IMR-90 (cell line): ENCODE measurements around the gene ME3. TPM values are rescaled to one million over a fixed set of nuclear protein-coding genes. Genes with fewer than 3 reads are reported as not detected.
A peak's percentile ranks its signal among the peaks of the same experiment; 100 is the strongest.

Experiments used
- ATAC-seq: fragments of 200-7000 bp; cut with Tn5 transposase; 2 replicates; pipeline ENCODE4 v1.9.1; 2020; ENCODE audit warnings: low read depth, mild to moderate bottlenecking, moderate library complexity
- BruUV-seq: library from RNA; stranded (reverse); fragments of 400-500 nt; replicated peaks from 2 replicates; lab custom pipeline; 2021; lab: Mats Ljungman, UMichigan
- CTCF ChIA-PET: fragments of 300-600 bp; formaldehyde crosslinking; extraction: SDS; loops from one replicate; lab custom pipeline; 2021; ENCODE audit warnings: antibody characterized with exemption; lab: Yijun Ruan, JAX
- POLR2A ChIA-PET: fragments of 300-600 bp; sonication (Branson Sonifier 250); formaldehyde crosslinking; loops from one replicate; lab custom pipeline; 2022; ENCODE audit warnings: antibody characterized with exemption; ENCODE audit not compliant: unreplicated experiment; lab: Charles Lee
- DNase-seq: peaks from one replicate; pipeline ENCODE4 v3.0.0; 2013
- H2AFZ ChIP-seq: replicated peaks from 2 replicates; pipeline ENCODE3; 2013; ENCODE audit warnings: low read length, mild to moderate bottlenecking; ENCODE audit not compliant: poor library complexity
- H2AK5ac ChIP-seq: 2 replicates; pipeline ENCODE4 v1.6.1; 2013; ENCODE audit warnings: low read depth, low read length, inconsistent platforms
- H2AK9ac ChIP-seq: replicated peaks from 2 replicates; pipeline ENCODE3; 2013; ENCODE audit warnings: mild to moderate bottlenecking, low read depth, low read length, moderate library complexity; ENCODE audit not compliant: poor library complexity
- H2BK120ac ChIP-seq: 2 replicates; pipeline ENCODE4 v1.6.1; 2013; ENCODE audit warnings: low read depth, low read length, inconsistent platforms
- H2BK15ac ChIP-seq: 3 replicates; pipeline ENCODE4 v1.6.1; 2013; ENCODE audit warnings: low read depth, low read length, inconsistent platforms
- H2BK20ac ChIP-seq: 2 replicates; pipeline ENCODE4 v1.6.1; 2013; ENCODE audit warnings: low read depth, mild to moderate bottlenecking, inconsistent platforms, low read length, moderate library complexity
- H2BK5ac ChIP-seq: 2 replicates; pipeline ENCODE4 v1.6.1; 2013; ENCODE audit warnings: mild to moderate bottlenecking, low read depth, low read length, inconsistent platforms; ENCODE audit not compliant: poor library complexity, severe bottlenecking
- H3K14ac ChIP-seq: replicated peaks from 2 replicates; pipeline ENCODE4 v1.6.1; 2013; ENCODE audit warnings: low read depth, low read length, inconsistent platforms
- H3K18ac ChIP-seq: 2 replicates; pipeline ENCODE4 v1.6.1; 2013; ENCODE audit warnings: low read depth, low read length, control low read depth
- H3K23ac ChIP-seq: 2 replicates; pipeline ENCODE4 v1.6.1; 2013; ENCODE audit warnings: low read depth, low read length, inconsistent platforms
- H3K27ac ChIP-seq: 2 replicates; pipeline ENCODE4 v1.5.1; 2013; ENCODE audit warnings: mild to moderate bottlenecking, control low read depth, low read length; ENCODE audit not compliant: insufficient read depth
- H3K27me3 ChIP-seq: 2 replicates; pipeline ENCODE4 v1.6.1; 2013; ENCODE audit warnings: low read length; ENCODE audit not compliant: control insufficient read depth, insufficient read depth
- H3K36me3 ChIP-seq: 2 replicates; pipeline ENCODE4 v1.6.1; 2013; ENCODE audit warnings: low read length, mixed read lengths; ENCODE audit not compliant: control insufficient read depth, insufficient read depth
- H3K4ac ChIP-seq: 2 replicates; pipeline ENCODE4 v1.6.1; 2013; ENCODE audit warnings: low read depth, low read length, inconsistent platforms
- H3K4me1 ChIP-seq: 2 replicates; pipeline ENCODE4 v1.6.1; 2013; ENCODE audit warnings: low read length, mixed read lengths; ENCODE audit not compliant: control insufficient read depth, insufficient read depth
- H3K4me2 ChIP-seq: 2 replicates; pipeline ENCODE4 v1.6.1; 2013; ENCODE audit warnings: low read depth, mild to moderate bottlenecking, control low read depth, low read length, moderate library complexity
- H3K4me3 ChIP-seq: 2 replicates; pipeline ENCODE4 v1.5.1; 2013; ENCODE audit warnings: low read depth, mild to moderate bottlenecking, control low read depth, low read length, moderate library complexity; ENCODE audit not compliant: insufficient read depth
- H3K56ac ChIP-seq: 2 replicates; pipeline ENCODE4 v1.6.1; 2013; ENCODE audit warnings: low read length, inconsistent platforms; ENCODE audit not compliant: insufficient read depth; ENCODE audit errors: extremely low read depth
- H3K79me1 ChIP-seq, 2 experiments: 2 replicates each; pipeline ENCODE4 v1.6.1; 2013; ENCODE audit warnings: low read length in 2 of 2, inconsistent platforms in 1 of 2, low read depth in 1 of 2
- H3K9ac ChIP-seq: 2 replicates; pipeline ENCODE4 v1.6.1; 2013; ENCODE audit warnings: low read depth, low read length, control low read depth
- H3K9me1 ChIP-seq: 2 replicates; pipeline ENCODE4 v1.6.1; 2013; ENCODE audit warnings: low read length, inconsistent platforms; ENCODE audit not compliant: insufficient read depth
- H3K9me3 ChIP-seq: 2 replicates; pipeline ENCODE4 v1.6.1; 2013; ENCODE audit warnings: low read length; ENCODE audit not compliant: control insufficient read depth, insufficient read depth
- H4K20me1 ChIP-seq: 2 replicates; pipeline ENCODE4 v1.6.1; 2013; ENCODE audit warnings: low read length, inconsistent platforms; ENCODE audit not compliant: insufficient read depth
- H4K5ac ChIP-seq: 2 replicates; pipeline ENCODE4 v1.6.1; 2013; ENCODE audit warnings: mild to moderate bottlenecking, low read depth, low read length, control low read depth
- H4K8ac ChIP-seq, 2 experiments: 2 replicates each; pipeline ENCODE4 v1.6.1; 2013; ENCODE audit warnings: low read depth in 2 of 2, low read length in 2 of 2, control low read depth in 1 of 2, inconsistent platforms in 1 of 2
- H4K91ac ChIP-seq: 2 replicates; pipeline ENCODE4 v1.6.1; 2013; ENCODE audit warnings: low read depth, low read length, inconsistent platforms; ENCODE audit not compliant: insufficient read depth
- CEBPB ChIP-seq: IDR thresholded peaks from 2 replicates; pipeline ENCODE4 v1.6.1; 2012; ENCODE audit warnings: low read depth, low read length, improper control_type of control experiment
- CHD1 ChIP-seq: IDR thresholded peaks from 2 replicates; pipeline ENCODE4 v1.6.1; 2012; ENCODE audit warnings: low read depth, low read length, improper control_type of control experiment
- CTCF ChIP-seq: conservative IDR thresholded peaks from 2 replicates; pipeline ENCODE4 v1.5.1; 2012; ENCODE audit warnings: mild to moderate bottlenecking, low read depth, low read length, improper control_type of control experiment
- ELK1 ChIP-seq: fragments of 150-350 bp; IDR thresholded peaks from 2 replicates; pipeline ENCODE4 v1.6.1; 2016; ENCODE audit warnings: low read depth, mild to moderate bottlenecking, low read length, moderate library complexity, borderline replicate concordance
- FOS ChIP-seq: fragments of 150-350 bp; IDR thresholded peaks from 2 replicates; pipeline ENCODE4 v1.6.1; 2016; ENCODE audit warnings: low read depth, low read length
- MAFK ChIP-seq: IDR thresholded peaks from 2 replicates; pipeline ENCODE4 v1.6.1; 2012; ENCODE audit warnings: low read depth, low read length, improper control_type of control experiment
- MAZ ChIP-seq: IDR thresholded peaks from 2 replicates; pipeline ENCODE4 v1.6.1; 2012; ENCODE audit warnings: low read depth, mild to moderate bottlenecking, low read length, improper control_type of control experiment, moderate library complexity, borderline replicate concordance
- MXI1 ChIP-seq: IDR thresholded peaks from 2 replicates; pipeline ENCODE4 v1.6.1; 2012; ENCODE audit warnings: low read depth, mild to moderate bottlenecking, low read length, moderate library complexity, borderline replicate concordance
- NFE2L2 ChIP-seq: fragments of 150-350 bp; IDR thresholded peaks from 2 replicates; pipeline ENCODE4 v1.6.1; 2016; ENCODE audit warnings: low read depth, mild to moderate bottlenecking, low read length
- POLR2A ChIP-seq: IDR thresholded peaks from 2 replicates; pipeline ENCODE4 v1.6.1; 2012; ENCODE audit warnings: mild to moderate bottlenecking, low read depth, low read length
- RAD21 ChIP-seq: IDR thresholded peaks from 2 replicates; pipeline ENCODE4 v1.6.1; 2012; ENCODE audit warnings: low read length, improper control_type of control experiment
- RFX5 ChIP-seq: IDR thresholded peaks from 2 replicates; pipeline ENCODE4 v1.8.0; 2012; ENCODE audit warnings: low read depth, mild to moderate bottlenecking, low read length, moderate library complexity
- SMC3 ChIP-seq: fragments of 150-350 bp; IDR thresholded peaks from 2 replicates; pipeline ENCODE4 v1.6.1; 2016; ENCODE audit warnings: low read depth, mild to moderate bottlenecking, antibody characterized with exemption, low read length, moderate library complexity
- USF2 ChIP-seq: fragments of 150-350 bp; IDR thresholded peaks from 2 replicates; pipeline ENCODE4 v1.6.1; 2017; ENCODE audit warnings: mild to moderate bottlenecking, antibody characterized with exemption, low read length, low read depth
- WGBS, 2 experiments: methylation state at CpG; one replicate each; pipeline versions ENCODE4 v1.1.5 to v1.1.7; 2013; ENCODE audit warnings: missing lambda C conversion rate in 2 of 2; ENCODE audit not compliant: insufficient read length in 1 of 2; ENCODE audit errors: extremely low coverage in 2 of 2; 5-methylcytosine and 5-hydroxymethylcytosine counted together
- dilution Hi-C: fragments of 300-500 bp; cut with HindIII; formaldehyde crosslinking; loops from one replicate; pipeline ENCODE4 v1.14.3; 2018; ENCODE audit warnings: low sequenced_read_pairs; ENCODE audit not compliant: unreplicated experiment
- in situ Hi-C: fragments of 300-500 bp; cut with MboI; formaldehyde crosslinking; loops from 3 replicates; pipeline ENCODE4 v1.14.3; 2019; ENCODE audit warnings: low sequenced_read_pairs, inconsistent platforms, mixed read lengths
- intact Hi-C: fragments of 100-400 bp; cut with micrococcal nuclease; formaldehyde crosslinking; loops from 2 replicates; pipeline ENCODE4 v1.10.0; 2022
- polyA plus RNA-seq, 3 experiments: library from polyadenylated mRNA; depleted of rRNA; stranded (reverse); fragments of >200 nt; gene quantifications; 2 replicates each; pipeline ENCODE4 v1.2.3, GENCODE V29; 2012; ENCODE audit warnings: low replicate concordance in 1 of 3
- total RNA-seq: library from RNA; depleted of rRNA; stranded (reverse); fragments of >200 nt; gene quantifications from 2 replicates; pipeline ENCODE4 v1.2.3, GENCODE V29; 2012

The ME3 gene
- total and polyA plus RNA-seq, 2 of the 4 experiments (the other 2 are of a cell fraction), result 7.8 to 9.0 TPM

- Histone ChIP-seq H3K9me3 (no peaks in the 10 kb centered on the region; the same call in 1 of the 2 replicates), H2BK15ac (no peak overlapping the region), H2AFZ (no peak overlapping the region), H3K4me3 (no peak overlapping the region), H2BK20ac (no peak overlapping the region), H3K14ac (peak overlapping the region; percentile 13; the same call in 1 of the 2 replicates), H2BK120ac (peak overlapping the region; percentile 4; the same call in 1 of the 2 replicates), H4K5ac (no peak overlapping the region), H3K9me1 (peaks cover 11% of the 10 kb centered on the region), H2AK5ac (peak overlapping the region; percentile 42; the same call in 1 of the 2 replicates), H4K91ac (no peak overlapping the region; the same call in 1 of the 2 replicates), H2BK5ac (no peak overlapping the region), H3K56ac (no peak overlapping the region), H3K4me1 (peaks cover 7% of the 10 kb centered on the region), H3K27me3 (no peaks in the 10 kb centered on the region), H3K18ac (no peak overlapping the region), H2AK9ac (no peak overlapping the region), H4K8ac (peak overlapping the region in 1 of 2 experiments; percentile 17; a peak in 1 of 4 replicates), H3K4ac (no peak overlapping the region; the same call in 1 of the 2 replicates), H3K9ac (no peak overlapping the region), H3K79me1 (peaks cover 0 to 11% of the 10 kb centered on the region in 2 experiments; a peak in 1 of 4 replicates), H4K20me1 (no peaks in the 10 kb centered on the region), H3K4me2 (no peak overlapping the region), H3K23ac (no peak overlapping the region), H3K36me3 (no peaks in the 10 kb centered on the region), H3K27ac (no peak overlapping the region)
- in situ Hi-C loops, result no loop called here
- POLR2A ChIA-PET, result no interaction called here
- intact Hi-C loops, result no loop called here
- dilution Hi-C loops, result no loop called here
- no TSS peak for BruUV-seq
- TF ChIP-seq FOS, result no peak
- TF ChIP-seq ELK1, result no peak
- TF ChIP-seq MXI1, result no peak
- TF ChIP-seq MAZ, result no peak
- TF ChIP-seq CTCF, result no peak
- TF ChIP-seq RFX5, result no peak
- TF ChIP-seq CHD1, result no peak
- TF ChIP-seq NFE2L2, result no peak
- no peak for TF ChIP-seq POLR2A
- TF ChIP-seq SMC3, result no peak
- TF ChIP-seq RAD21, result no peak
- no peak for TF ChIP-seq MAFK
- TF ChIP-seq USF2, result no peak; the same call in 1 of the 2 replicates
- no peak for TF ChIP-seq CEBPB
- CTCF ChIA-PET, result interaction anchor here (0.7 kb wide), 1 partner anchor 11 kb away, joined by 4 read pairs; no protein-coding TSS in a partner anchor
- no CpG with 5 or more reads among the region's 5 CpGs for WGBS, 2 experiments
- ATAC-seq, result no peak
- peak; percentile 43 for DNase-seq
These were observed 75.4 kb downstream of the ME3 start for GRCh38 chr11:86596861-86597586.
